GM12875 (cell line): Measurements from ENCODE around the gene EVA1A.

Experiments used
- H3K4me3 ChIP-seq: one replicate; pipeline ENCODE4 v1.5.1; 2011; ENCODE audit warnings: low read depth, low read length, control low read depth
- TF ChIP-seq, protein P1 (sequence below): IDR thresholded peaks from 2 replicates; pipeline ENCODE4 v1.5.1; 2011; ENCODE audit warnings: low read depth, mild to moderate bottlenecking, control low read depth, inconsistent platforms, low read length, moderate library complexity, borderline replicate concordance; ENCODE audit not compliant: insufficient read depth

The EVA1A gene

DNA sequence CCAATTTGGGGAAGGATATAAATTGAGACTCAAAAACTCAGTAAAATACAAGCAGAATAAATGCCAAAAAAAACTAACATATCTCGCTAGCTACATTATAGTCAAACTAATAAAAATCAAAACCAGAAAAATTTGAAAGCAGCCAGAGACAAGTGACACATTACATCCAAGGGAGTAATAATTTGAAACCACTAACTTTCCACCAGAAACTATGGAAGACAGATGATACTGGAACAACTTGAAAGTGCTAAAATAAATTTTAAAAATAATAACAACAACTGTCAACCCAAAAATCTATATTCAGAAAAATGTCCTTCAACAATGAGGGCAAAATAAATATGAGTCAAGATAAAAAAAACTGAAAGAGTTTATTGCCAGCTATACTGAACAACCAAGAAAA lies 110.7 kb downstream of the EVA1A start:
- H3K4me3 ChIP-seq, result no peak overlapping the region
- TF ChIP-seq, protein P1, sequence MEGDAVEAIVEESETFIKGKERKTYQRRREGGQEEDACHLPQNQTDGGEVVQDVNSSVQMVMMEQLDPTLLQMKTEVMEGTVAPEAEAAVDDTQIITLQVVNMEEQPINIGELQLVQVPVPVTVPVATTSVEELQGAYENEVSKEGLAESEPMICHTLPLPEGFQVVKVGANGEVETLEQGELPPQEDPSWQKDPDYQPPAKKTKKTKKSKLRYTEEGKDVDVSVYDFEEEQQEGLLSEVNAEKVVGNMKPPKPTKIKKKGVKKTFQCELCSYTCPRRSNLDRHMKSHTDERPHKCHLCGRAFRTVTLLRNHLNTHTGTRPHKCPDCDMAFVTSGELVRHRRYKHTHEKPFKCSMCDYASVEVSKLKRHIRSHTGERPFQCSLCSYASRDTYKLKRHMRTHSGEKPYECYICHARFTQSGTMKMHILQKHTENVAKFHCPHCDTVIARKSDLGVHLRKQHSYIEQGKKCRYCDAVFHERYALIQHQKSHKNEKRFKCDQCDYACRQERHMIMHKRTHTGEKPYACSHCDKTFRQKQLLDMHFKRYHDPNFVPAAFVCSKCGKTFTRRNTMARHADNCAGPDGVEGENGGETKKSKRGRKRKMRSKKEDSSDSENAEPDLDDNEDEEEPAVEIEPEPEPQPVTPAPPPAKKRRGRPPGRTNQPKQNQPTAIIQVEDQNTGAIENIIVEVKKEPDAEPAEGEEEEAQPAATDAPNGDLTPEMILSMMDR, result no peak

DNA sequence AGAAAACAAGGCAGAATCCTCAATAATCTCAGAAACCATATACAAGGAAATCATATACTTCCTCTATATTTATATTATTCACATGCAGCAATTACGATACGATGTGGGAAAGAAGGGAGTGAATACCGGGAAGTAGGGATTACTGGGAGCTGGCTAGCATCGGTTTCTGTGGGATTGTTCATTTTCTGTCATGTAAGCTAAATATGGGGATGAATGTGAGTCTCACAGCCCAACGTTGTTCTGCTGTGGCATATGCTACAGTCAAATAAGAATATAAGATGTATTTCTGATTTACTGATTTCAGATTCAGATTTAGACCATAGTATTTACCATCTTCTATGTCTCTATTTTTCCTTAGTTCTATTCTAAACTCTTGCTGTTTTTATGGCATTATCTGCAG lies 113.6 kb downstream of the EVA1A start:
- TF ChIP-seq, protein P1, result no peak
- H3K4me3 ChIP-seq, result no peak overlapping the region
